Adipose tissue (tissue), 3 donors: ENCODE data around the gene MYH13. TPM values are rescaled to one million over a fixed set of nuclear protein-coding genes. Genes with fewer than 3 reads are reported as not detected.
"Not testable (repeated sequence)": the region's sequence is repeated elsewhere in the genome, so short reads cannot be mapped to it uniquely, and the experiment has no call there.

ENCODE experiments used
- H3K27ac ChIP-seq: one replicate; pipeline ENCODE4 v1.5.1; 2013; ENCODE audit warnings: low read depth, low read length
- WGBS, 3 donors: extraction: QIAGEN DNeasy Blood & Tissue Kit; methylation state at CpG; one replicate each; pipeline ENCODE4 v1.1.7; 2013; 5-methylcytosine and 5-hydroxymethylcytosine counted together
- polyA plus RNA-seq, 3 donors: library from polyadenylated mRNA; stranded (reverse); fragments of 200-250 nt; gene quantifications; one replicate each; pipeline ENCODE4 v1.2.3, GENCODE V29; 2013
- donor health status: healthy with polysubstance abuse.
- donor health status: Bipolar disorder and iron deficiency.
- donor health status: healthy.

MYH13 gene
- polyA plus RNA-seq, 3 donors, result 0.01 TPM; not detected in 2

- H3K27ac ChIP-seq, result no peak overlapping the region
- WGBS, 3 donors, result 83 to 94% (median 90%) methylated on average over 17 of the region's 17 CpGs
Observed at GRCh38 chr17:10313037-10313672, 59.7 kb downstream of the MYH13 start.

- H3K27ac ChIP-seq, result no peak overlapping the region
- WGBS, 3 donors, result 49 to 60% (median 60%) methylated on average over 6 of the region's 6 CpGs
Observed at GRCh38 chr17:10311131-10311530, 61.7 kb downstream of the MYH13 start.

GRCh38 chr17:10309003-10309974, 63.5 kb downstream of the MYH13 start:
- no peak overlapping the region for H3K27ac ChIP-seq
- WGBS, 3 donors, result 88 to 95% (median 94%) methylated on average over 44 of the region's 44 CpGs

GRCh38 chr17:10306585-10306984, 66.2 kb downstream of the MYH13 start:
- 80 to 90% (median 89%) methylated on average over 5 of the region's 5 CpGs for WGBS, 3 donors
- no peak overlapping the region for H3K27ac ChIP-seq

GRCh38 chr17:10305398-10305797, 67.4 kb downstream of the MYH13 start:
- H3K27ac ChIP-seq, result no peak overlapping the region
- WGBS, 3 donors, result 45 to 70% (median 55%) methylated on average over 3 of the region's 3 CpGs

- WGBS, 3 donors, result 76 to 91% (median 90%) methylated on average over 4 of the region's 4 CpGs
Observed at GRCh38 chr17:10304758-10305300, 68.0 kb downstream of the MYH13 start.

GRCh38 chr17:10297691-10298090, 75.1 kb downstream of the MYH13 start:
- 84 to 98% (median 93%) methylated on average over 3 of the region's 3 CpGs for WGBS, 3 donors
- no peak overlapping the region for H3K27ac ChIP-seq

More at GRCh38 chr17:10304758-10305300, 68.0 kb downstream of the MYH13 start:
- H3K27ac ChIP-seq, result no peak overlapping the region

- WGBS, 3 donors, result 37 to 41% (median 39%) methylated on average over 5 of the region's 5 CpGs
- no peak overlapping the region for H3K27ac ChIP-seq
Observed at GRCh38 chr17:10295728-10296343, 77.0 kb downstream of the MYH13 start.

- H3K27ac ChIP-seq, result no peak overlapping the region
Observed at GRCh38 chr17:10294180-10294579, 78.6 kb downstream of the MYH13 start.

- H3K27ac ChIP-seq, result no peak overlapping the region
- 43 to 66% (median 47%) methylated on average over 12 of the region's 12 CpGs for WGBS, 3 donors
Observed at GRCh38 chr17:10292057-10292937, 80.5 kb downstream of the MYH13 start.

- 71 to 82% (median 79%) methylated on average over 12 of the region's 12 CpGs for WGBS, 3 donors
- H3K27ac ChIP-seq, result not testable (repeated sequence)
Observed at GRCh38 chr17:10291576-10291975, 81.2 kb downstream of the MYH13 start.

GRCh38 chr17:10290041-10290440, 82.8 kb downstream of the MYH13 start:
- 15 to 35% (median 33%) methylated on average over 1 of the region's 1 CpG for WGBS, 3 donors
- H3K27ac ChIP-seq, result no peak overlapping the region

- no peak overlapping the region for H3K27ac ChIP-seq
- 5 to 30% (median 18%) methylated on average over 1 of the region's 1 CpG for WGBS, 3 donors
Observed at GRCh38 chr17:10286324-10286723, 86.5 kb downstream of the MYH13 start.

GRCh38 chr17:10285896-10286295, 86.9 kb downstream of the MYH13 start:
- 66 to 84% (median 80%) methylated on average over 8 of the region's 8 CpGs for WGBS, 3 donors
- H3K27ac ChIP-seq, result no peak overlapping the region

GRCh38 chr17:10280068-10280467, 92.7 kb downstream of the MYH13 start:
- H3K27ac ChIP-seq, result no peak overlapping the region
- 35 to 95% (median 91%) methylated on average over 1 of the region's 1 CpG for WGBS, 3 donors

- whole genome bisulfite sequencing, 3 donors, result 22 to 65% (median 60%) methylated on average over 3 of the region's 3 CpGs
- no peak overlapping the region for H3K27ac ChIP-seq
Observed at GRCh38 chr17:10278218-10278617, 94.6 kb downstream of the MYH13 start.

- WGBS, 3 donors, result 43 to 68% (median 67%) methylated on average over 3 of the region's 3 CpGs
- no peak overlapping the region for H3K27ac ChIP-seq
Observed at GRCh38 chr17:10276436-10276835, 96.4 kb downstream of the MYH13 start.

GRCh38 chr17:10275418-10275817, 97.4 kb downstream of the MYH13 start:
- H3K27ac ChIP-seq, result no peak overlapping the region
- 67 to 90% (median 86%) methylated on average over 8 of the region's 8 CpGs for WGBS, 3 donors
